Upper lobe of left lung (tissue), 4 donors: ENCODE data around the gene AHCYL2.
"Not testable (repeated sequence)": the region's sequence is repeated elsewhere in the genome, so short reads cannot be mapped to it uniquely, and the experiment has no call there.

Experiments used
- CTCF ChIP-seq, 6 experiments: fragments of 450-650 bp in 4 of 6; fragments of 200-600 bp in 2 of 6; sonication (generic) in 2 of 6; IDR thresholded peaks; one replicate each; pipeline ENCODE4 v1.5.1; 2016 to 2019; ENCODE audit warnings: antibody characterized with exemption in 6 of 6
- EP300 ChIP-seq, 4 donors: sonication (generic); formaldehyde crosslinking; IDR thresholded peaks; one replicate each; pipeline ENCODE4 v1.5.1; 2017; ENCODE audit warnings: antibody characterized with exemption in 4 of 4, control low read depth in 2 of 4
- POLR2AphosphoS5 ChIP-seq, 2 donors: sonication (generic); formaldehyde crosslinking; IDR thresholded peaks; one replicate each; pipeline ENCODE4 v1.5.1; 2017; ENCODE audit warnings: antibody characterized with exemption in 2 of 2

- not testable (repeated sequence) for TF ChIP-seq CTCF, POLR2AphosphoS5, EP300 (IDR thresholded peaks at IDR 0.05)
Measured at GRCh38 chr7:129475931-129476330, 251.1 kb downstream of the AHCYL2 start.
